Liver (tissue), 3 donors: ENCODE data around the gene FGR.

Source experiments
- EGR1 ChIP-seq, 2 donors: IDR thresholded peaks; 2 replicates each; pipeline ENCODE4 v1.6.1; 2016 to 2018; ENCODE audit warnings: antibody characterized with exemption in 2 of 2, low read depth in 2 of 2
- FOXA2 ChIP-seq: IDR thresholded peaks from 2 replicates; pipeline ENCODE4 v1.6.1; 2016; ENCODE audit warnings: antibody characterized with exemption
- GABPA ChIP-seq, 2 donors: IDR thresholded peaks in 1 of 2; conservative IDR thresholded peaks in 1 of 2; 2 replicates each; pipeline ENCODE4 v1.6.1; 2016; ENCODE audit warnings: antibody characterized with exemption in 2 of 2, mild to moderate bottlenecking in 1 of 2, moderate library complexity in 1 of 2
- HNF4G ChIP-seq: IDR thresholded peaks from 2 replicates; pipeline ENCODE4 v1.6.1; 2016; ENCODE audit warnings: antibody characterized with exemption
- JUND ChIP-seq, 2 donors: IDR thresholded peaks; 2 replicates each; pipeline ENCODE4 v1.6.1; 2016; ENCODE audit warnings: antibody characterized with exemption in 2 of 2
- MAX ChIP-seq: IDR thresholded peaks from 2 replicates; pipeline ENCODE4 v1.6.1; 2016; ENCODE audit warnings: antibody characterized with exemption
- NR2F2 ChIP-seq: IDR thresholded peaks from 2 replicates; pipeline ENCODE4 v1.6.1; 2016; ENCODE audit warnings: antibody characterized with exemption
- RAD21 ChIP-seq, 2 donors: IDR thresholded peaks; 2 replicates each; pipeline ENCODE4 v1.6.1; 2016; ENCODE audit warnings: antibody characterized with exemption in 2 of 2, mild to moderate bottlenecking in 2 of 2
- REST ChIP-seq: IDR thresholded peaks from 2 replicates; pipeline ENCODE4 v1.6.1; 2016; ENCODE audit warnings: antibody characterized with exemption, mild to moderate bottlenecking
- TAF1 ChIP-seq: conservative IDR thresholded peaks from 2 replicates; pipeline ENCODE4 v1.6.1; 2016; ENCODE audit warnings: antibody characterized with exemption, mild to moderate bottlenecking
- YY1 ChIP-seq: IDR thresholded peaks from 2 replicates; pipeline ENCODE4 v1.6.1; 2016; ENCODE audit warnings: antibody characterized with exemption, mild to moderate bottlenecking
- TF ChIP-seq, protein P1 (sequence below): fragments of 150-350 bp; IDR thresholded peaks from 2 replicates; pipeline ENCODE4 v1.5.1; 2017; ENCODE audit warnings: improper control_type of control experiment, low read depth, low read length; ENCODE audit not compliant: missing input control
- TF ChIP-seq, protein P2 (sequence below): IDR thresholded peaks from 2 replicates; pipeline ENCODE4 v1.6.1; 2016; ENCODE audit warnings: antibody characterized with exemption
- donor health status: healthy.
- donor health status: healthy.

DNA sequence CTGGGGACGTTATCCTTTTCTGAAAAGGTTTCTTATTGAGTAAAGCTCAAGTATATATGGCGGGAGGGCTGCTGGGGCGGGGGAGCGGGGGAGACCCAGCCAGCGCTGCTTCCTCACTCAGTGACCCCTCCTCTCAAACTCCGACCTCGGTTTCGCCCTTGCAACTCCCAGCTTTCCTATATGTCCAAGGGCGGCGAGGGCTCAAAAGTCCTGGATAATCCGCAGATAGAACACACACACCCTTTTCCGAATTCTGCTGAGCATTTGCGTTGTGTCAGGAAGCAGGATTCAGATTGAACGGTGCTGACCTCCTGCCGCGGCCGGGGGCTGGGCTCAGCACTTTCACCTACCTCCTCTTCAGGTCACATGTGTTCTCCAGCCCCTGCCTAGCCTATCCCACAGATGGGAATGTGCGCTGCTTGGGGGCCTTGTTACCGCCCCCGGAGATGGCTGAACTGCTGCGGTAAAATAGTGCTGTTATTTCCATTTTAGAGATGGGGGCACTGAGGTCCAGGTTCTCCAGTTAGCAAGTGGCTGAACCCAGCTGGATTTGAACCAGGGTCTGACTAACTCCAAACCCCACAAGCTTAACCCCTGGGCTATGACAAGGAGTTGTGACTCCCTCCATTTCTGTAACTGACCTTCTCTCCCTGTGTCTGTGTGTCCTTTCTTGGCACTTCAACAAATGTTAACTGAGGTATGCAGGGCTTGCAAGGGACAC, 30.2 kb downstream of the FGR start:
- TF ChIP-seq, protein P1, sequence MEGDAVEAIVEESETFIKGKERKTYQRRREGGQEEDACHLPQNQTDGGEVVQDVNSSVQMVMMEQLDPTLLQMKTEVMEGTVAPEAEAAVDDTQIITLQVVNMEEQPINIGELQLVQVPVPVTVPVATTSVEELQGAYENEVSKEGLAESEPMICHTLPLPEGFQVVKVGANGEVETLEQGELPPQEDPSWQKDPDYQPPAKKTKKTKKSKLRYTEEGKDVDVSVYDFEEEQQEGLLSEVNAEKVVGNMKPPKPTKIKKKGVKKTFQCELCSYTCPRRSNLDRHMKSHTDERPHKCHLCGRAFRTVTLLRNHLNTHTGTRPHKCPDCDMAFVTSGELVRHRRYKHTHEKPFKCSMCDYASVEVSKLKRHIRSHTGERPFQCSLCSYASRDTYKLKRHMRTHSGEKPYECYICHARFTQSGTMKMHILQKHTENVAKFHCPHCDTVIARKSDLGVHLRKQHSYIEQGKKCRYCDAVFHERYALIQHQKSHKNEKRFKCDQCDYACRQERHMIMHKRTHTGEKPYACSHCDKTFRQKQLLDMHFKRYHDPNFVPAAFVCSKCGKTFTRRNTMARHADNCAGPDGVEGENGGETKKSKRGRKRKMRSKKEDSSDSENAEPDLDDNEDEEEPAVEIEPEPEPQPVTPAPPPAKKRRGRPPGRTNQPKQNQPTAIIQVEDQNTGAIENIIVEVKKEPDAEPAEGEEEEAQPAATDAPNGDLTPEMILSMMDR, result no peak
- TF ChIP-seq EGR1 (IDR thresholded peaks at IDR 0.05; ENCODE audit: low read depth in 2 of 2) (no peak), JUND (IDR thresholded peaks at IDR 0.05) (no peak), FOXA2 (no peak), MAX (no peak), RAD21 (IDR thresholded peaks at IDR 0.05) (no peak), GABPA (IDR thresholded peaks at IDR 0.05 in 1 of 2, conservative IDR thresholded peaks at IDR 0.05 in 1 of 2) (no peak), REST (no peak), NR2F2 (no peak), YY1 (no peak), HNF4G (no peak), TAF1 (no peak)
- TF ChIP-seq, protein P2, sequence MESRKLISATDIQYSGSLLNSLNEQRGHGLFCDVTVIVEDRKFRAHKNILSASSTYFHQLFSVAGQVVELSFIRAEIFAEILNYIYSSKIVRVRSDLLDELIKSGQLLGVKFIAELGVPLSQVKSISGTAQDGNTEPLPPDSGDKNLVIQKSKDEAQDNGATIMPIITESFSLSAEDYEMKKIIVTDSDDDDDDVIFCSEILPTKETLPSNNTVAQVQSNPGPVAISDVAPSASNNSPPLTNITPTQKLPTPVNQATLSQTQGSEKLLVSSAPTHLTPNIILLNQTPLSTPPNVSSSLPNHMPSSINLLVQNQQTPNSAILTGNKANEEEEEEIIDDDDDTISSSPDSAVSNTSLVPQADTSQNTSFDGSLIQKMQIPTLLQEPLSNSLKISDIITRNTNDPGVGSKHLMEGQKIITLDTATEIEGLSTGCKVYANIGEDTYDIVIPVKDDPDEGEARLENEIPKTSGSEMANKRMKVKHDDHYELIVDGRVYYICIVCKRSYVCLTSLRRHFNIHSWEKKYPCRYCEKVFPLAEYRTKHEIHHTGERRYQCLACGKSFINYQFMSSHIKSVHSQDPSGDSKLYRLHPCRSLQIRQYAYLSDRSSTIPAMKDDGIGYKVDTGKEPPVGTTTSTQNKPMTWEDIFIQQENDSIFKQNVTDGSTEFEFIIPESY, result no peak
